Mammary epithelial cell (primary cell): Measurements from ENCODE around the gene ATP4B.

Source experiments
- CTCF ChIP-seq, 2 donors: IDR thresholded peaks in 1 of 2; conservative IDR thresholded peaks in 1 of 2; 2 replicates each; pipeline ENCODE4 v1.5.1; 2011 to 2012; ENCODE audit warnings: inconsistent platforms in 2 of 2, low read length in 2 of 2, mild to moderate bottlenecking in 2 of 2, control low read depth in 1 of 2, low read depth in 1 of 2; ENCODE audit not compliant: insufficient read depth in 1 of 2; ENCODE audit errors: extremely low read depth in 1 of 2
- EZH2 ChIP-seq: IDR thresholded peaks from 2 replicates; pipeline ENCODE4 v1.6.1; 2012; ENCODE audit warnings: low read length, inconsistent platforms, borderline replicate concordance

GRCh38 chr13:113641426-113641825, 16.6 kb downstream of the ATP4B start:
- TF ChIP-seq EZH2 (no peak), CTCF (conservative IDR thresholded peaks at IDR 0.05 in 1 of 2, IDR thresholded peaks at IDR 0.05 in 1 of 2; ENCODE audit: extremely low read depth in 1 of 2, insufficient read depth in 1 of 2, low read depth in 1 of 2, low read length in 2 of 2) (no peak)
